Stimulated activated naive CD4-positive, alpha-beta T cell treated with Interleukin-2 at 50 U/mL for 16 hours (primary cell): ENCODE measurements around the gene DNAH2.

ENCODE experiments used
- DNase-seq: peaks from one replicate; lab custom pipeline; 2025; lab: John Stamatoyannopoulos, UW

DNAH2 gene, protein sequence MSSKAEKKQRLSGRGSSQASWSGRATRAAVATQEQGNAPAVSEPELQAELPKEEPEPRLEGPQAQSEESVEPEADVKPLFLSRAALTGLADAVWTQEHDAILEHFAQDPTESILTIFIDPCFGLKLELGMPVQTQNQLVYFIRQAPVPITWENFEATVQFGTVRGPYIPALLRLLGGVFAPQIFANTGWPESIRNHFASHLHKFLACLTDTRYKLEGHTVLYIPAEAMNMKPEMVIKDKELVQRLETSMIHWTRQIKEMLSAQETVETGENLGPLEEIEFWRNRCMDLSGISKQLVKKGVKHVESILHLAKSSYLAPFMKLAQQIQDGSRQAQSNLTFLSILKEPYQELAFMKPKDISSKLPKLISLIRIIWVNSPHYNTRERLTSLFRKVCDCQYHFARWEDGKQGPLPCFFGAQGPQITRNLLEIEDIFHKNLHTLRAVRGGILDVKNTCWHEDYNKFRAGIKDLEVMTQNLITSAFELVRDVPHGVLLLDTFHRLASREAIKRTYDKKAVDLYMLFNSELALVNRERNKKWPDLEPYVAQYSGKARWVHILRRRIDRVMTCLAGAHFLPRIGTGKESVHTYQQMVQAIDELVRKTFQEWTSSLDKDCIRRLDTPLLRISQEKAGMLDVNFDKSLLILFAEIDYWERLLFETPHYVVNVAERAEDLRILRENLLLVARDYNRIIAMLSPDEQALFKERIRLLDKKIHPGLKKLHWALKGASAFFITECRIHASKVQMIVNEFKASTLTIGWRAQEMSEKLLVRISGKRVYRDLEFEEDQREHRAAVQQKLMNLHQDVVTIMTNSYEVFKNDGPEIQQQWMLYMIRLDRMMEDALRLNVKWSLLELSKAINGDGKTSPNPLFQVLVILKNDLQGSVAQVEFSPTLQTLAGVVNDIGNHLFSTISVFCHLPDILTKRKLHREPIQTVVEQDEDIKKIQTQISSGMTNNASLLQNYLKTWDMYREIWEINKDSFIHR (N-terminal part only)

DNA sequence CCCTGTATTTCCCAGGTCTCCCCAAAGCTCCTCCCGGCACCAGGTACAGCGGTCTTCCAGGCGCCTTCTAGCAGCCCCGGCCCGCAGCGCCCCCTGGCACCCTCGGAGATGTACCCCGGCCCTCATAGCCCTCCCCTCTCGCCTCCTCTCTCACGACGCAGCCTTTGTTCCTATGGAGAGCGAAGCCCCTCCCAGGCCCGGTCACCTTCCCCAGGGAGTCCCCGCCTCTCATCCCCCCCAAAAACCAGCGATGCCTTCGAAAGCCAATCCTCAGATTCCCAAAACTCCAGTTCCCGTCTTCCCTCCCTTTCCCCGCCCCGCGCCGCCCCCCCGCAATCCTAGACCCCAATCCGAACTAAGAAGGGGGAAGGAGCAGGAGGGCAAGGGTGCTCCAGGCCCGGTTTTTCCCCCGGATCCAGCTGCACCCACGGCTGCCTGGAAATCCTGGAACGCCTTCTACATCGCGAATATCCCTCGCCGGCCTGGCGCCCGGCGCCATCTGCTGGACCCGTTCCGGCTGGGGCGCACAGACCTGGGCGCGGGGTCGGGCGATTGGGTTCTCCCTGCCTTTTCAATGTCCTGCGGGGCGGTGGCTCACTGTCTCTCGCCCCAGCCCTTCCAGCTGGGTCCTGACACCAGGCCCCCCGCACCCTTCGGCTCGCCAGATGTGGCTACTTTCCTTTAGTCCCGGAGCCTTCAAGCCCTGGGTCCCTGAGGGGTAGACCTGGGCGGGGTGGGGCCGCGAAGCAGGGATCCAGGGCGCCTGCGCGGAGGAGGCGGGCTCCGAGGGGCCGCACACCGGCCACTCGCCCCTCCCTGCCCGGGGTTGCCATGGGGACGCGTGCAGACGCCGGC is at the start of gene DNAH2:
Gene DNAH2 (plus strand): TSS at position 844 of the 855 bp plus-strand sequence. CDS start 1,991 bp downstream, outside the sequence.
- DNase-seq, result peak; percentile 24

DNA sequence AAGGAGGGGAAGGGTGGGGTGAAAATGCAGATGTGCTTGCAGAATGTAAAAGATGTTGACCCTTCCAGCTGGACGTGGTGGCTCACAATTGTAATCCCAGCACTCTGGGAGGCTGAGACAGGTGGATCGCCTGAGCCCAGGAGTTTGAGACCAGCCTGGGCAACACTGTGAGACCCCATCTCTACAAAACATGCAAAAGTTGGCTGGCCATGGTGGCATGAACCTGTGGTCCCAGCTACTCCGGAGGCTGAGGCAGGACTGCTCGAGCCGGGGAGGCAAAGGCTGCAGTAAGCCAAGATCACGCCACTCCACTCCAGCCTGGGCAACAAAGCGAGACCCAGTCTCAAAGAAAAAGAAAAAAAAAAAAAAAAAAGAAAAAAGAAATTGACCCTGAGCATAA is 49.1 kb upstream of the DNAH2 start:
- no peak for DNase-seq

DNA sequence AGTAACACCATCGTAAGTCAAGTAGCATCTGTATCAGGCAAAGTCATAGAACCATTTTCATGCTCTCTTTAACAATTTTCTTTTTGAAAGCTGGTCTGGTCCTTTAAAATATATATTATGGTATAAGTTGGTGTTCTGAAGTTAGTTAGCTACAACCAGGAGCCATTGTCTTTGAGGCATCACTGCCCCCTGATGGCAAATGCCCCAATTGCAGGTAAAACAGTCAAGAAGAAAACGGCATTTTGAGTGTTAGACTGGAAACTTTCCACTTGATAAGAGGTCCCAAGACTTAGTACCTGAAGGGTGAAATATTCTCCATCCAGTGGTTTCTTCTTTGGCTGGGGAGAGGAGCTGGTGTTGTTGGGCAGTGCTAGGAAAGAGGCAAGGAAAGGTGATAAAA is 44.3 kb upstream of the DNAH2 start:
- peak; percentile 26 for DNase-seq

DNA sequence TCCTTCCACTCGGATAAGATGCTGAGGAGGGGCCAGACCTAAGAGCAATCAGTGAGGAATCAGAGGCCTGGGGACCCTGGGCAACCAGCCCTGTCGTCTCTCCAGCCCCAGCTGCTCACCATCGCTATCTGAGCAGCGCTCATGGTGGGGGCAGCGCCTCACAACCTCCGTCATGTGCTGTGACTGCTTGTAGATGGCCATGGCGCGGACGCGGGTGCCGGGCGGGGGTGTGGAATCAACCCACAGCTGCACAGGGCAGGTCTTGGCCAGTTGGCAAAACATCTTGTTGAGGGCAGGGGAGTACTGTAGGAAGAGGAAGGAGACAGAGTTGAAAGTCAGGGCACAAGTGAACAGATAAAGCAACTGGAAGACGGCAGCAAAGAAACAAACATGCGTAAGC is 42.6 kb upstream of the DNAH2 start:
- no peak for DNase-seq

DNA sequence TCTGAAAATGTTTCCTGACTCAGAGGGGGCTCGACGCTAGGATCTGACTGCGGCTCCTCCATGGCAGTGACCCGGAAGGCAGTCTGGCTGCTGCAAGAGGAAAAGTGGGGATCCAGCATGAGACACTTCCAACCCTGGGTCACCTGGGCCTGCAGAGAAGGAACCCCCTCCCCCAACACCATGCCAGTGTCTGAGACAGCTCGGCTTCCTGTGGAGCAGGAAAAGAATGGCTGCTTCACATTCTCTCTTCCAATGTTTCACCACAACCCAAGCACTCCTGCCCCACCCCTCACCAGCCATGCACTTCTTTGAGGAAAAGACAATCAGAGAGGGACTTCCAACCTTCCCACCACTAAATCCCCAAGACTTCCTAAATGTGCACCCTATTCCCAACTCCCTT is 41.0 kb upstream of the DNAH2 start:
- DNase-seq, result no peak

DNA sequence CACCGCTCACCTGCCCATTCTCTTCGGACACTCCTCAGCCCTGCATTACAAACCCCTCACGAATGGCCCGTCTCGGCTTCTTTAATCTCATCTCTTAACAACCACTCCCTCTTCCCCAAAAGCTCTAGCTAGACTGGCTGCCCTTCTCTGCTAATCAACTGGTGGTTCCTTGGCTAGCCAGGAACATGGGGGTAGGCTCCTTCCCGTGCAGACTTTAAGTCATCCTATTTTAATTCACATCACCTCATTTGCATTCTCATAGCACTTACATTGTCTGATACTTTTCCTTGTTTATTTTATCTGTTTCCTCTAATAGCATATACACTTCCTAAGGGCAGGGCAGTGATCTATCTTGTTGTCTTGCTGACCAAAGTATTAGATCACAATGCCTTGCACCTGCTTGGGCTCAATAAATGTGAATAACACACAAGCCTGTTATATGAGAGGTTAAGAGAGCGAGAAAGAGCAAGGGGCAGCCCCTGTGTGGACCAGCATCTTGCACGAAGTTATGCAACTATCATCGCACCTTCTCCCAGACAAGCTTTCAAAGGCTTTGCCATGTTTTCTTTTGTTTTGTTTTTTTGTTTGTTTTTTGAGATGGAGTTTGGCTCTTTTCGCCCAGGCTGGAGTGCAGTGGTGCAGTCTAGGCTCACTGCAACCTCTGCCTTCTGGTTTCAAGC is 40.0 kb upstream of the DNAH2 start:
- DNase-seq, result no peak

DNA sequence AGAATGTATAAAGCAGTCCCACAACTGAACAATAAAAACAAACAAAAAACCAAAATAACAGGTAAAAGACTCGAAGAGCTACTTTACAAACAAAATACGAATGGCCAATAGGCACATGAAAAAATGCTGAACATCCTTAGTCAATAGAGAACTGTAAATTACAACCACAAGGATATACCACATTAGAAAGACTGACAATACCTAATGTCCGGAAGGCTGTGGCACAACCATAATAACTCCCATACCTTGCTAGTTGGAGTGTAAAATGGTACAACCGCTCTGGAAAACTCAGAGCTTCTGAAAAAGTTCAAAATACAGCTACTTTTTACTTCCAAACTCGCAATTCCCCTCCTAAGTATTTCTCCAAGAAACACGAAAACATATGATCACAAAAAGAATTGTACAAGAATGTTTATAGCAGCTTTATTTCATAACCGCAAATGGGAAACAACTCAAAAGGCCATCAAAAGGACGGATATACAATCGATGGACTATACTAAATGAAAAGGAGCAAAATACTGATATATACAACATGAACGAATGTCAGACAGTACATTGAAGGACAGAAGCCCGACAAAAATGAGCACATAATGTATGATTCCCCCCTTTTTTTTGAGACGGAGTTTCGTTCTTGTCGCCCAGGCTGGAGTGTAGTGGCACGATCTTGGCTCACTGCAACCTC is 32.6 kb upstream of the DNAH2 start:
- no peak for DNase-seq

DNA sequence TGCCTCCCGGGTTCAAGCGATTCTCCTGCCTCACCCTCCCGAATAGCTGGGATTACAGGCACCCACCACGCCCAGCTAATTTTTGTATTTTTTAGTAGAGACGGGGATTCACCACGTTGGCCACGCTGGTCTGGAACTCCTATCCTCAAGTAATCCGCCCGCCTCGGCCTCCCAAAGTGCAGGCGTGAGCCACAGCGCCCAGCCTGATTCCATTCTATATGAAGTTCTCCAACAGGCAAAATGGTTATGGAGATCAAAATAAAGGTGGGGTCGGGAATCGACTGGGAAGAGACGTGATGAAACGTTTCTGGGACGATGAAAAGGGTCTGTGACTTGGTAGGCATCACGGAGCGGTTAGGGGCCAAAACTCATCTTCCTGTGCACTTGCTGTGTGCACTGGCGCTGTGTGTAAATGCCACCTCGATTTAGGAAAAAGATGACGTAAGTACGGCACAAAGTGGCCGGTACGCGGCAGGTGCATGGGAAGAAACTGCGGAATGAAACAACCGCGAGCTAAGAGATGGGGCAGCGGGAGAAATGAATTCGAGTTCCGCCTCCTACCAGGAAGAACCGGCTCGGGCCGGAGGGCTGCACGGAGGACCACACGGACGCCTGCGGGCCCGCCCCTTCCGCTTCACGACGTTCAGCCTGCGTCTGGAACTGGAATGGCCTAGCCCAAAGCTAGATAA is 31.9 kb upstream of the DNAH2 start:
- DNase-seq, result peak; percentile 85

DNA sequence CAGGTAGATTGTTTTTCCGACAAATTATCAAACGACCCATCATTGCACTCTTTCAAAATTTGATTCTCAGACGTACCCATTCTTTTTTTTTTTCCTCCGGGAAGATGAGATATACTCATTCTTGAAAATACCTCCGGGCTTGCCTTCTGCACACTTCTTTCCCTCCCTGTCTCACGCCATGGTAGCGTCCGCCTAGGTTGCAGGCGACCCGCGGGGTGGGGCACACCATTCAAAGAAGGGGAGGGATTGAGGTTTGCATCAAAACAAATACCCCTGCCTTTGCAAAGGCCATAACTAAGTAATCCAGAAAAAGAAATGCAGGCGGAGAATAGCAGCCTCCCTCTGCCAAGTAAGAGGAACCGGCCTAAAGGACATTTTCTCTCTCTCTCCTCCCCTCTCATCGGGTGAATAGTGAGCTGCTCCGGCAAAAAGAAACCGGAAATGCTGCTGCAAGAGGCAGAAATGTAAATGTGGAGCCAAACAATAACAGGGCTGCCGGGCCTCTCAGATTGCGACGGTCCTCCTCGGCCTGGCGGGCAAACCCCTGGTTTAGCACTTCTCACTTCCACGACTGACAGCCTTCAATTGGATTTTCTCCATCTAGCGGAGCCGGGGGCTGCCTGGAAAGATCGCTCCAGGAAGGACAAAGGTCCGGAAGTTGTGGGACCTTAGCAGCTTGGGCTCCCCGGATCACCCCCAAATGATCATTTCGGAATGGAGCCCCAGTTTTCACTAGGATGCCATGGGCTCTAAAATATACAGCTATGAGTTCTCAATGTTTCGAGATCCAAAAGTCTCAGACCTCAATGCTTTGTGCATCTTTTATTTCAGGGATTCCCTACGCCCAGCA is 31.1 kb upstream of the DNAH2 start:
- peak; percentile 78 for DNase-seq

DNA sequence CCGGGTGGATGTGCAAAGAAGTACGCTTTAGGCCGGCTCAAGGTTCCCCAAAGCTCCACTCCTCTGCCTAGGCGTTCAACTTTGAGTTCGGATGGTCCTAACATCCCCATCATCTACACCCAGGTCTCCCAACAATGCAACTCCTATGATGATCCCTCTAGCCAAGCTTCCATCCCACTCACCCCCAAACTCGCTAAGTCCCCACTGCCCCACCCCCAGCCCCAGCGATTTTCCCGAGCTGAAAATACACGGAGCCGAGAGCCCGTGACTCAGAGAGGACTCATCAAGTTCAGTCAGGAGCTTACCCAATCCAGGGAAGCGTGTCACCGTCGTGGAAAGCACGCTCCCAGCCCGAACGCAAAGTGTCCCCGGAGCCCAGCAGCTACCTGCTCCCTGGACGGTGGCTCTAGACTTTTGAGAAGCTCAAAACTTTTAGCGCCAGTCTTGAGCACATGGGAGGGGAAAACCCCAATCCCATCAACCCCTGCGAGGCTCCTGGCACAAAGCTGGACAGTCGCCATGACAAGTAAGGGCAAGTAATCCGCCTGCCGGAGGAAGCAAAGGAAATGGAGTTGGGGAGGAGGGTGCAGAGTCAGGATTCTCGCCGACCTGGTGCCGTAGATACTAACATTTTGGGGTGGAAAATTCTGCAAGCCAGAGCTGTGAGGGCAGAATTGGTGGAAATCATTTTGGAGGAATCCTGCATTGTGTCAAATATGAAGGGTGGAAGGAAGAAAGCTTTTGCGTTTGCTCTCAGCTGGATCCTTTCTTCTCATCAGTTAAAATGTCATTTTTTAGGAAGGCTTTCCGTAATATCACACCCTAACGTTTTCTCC is 30.3 kb upstream of the DNAH2 start, which contains the start of gene TP53:
Gene TP53 (minus strand): TSS at position 419 of the 836 bp plus-strand sequence. CDS start 10,896 bp downstream, outside the sequence.
- peak; percentile 89 for DNase-seq

DNA sequence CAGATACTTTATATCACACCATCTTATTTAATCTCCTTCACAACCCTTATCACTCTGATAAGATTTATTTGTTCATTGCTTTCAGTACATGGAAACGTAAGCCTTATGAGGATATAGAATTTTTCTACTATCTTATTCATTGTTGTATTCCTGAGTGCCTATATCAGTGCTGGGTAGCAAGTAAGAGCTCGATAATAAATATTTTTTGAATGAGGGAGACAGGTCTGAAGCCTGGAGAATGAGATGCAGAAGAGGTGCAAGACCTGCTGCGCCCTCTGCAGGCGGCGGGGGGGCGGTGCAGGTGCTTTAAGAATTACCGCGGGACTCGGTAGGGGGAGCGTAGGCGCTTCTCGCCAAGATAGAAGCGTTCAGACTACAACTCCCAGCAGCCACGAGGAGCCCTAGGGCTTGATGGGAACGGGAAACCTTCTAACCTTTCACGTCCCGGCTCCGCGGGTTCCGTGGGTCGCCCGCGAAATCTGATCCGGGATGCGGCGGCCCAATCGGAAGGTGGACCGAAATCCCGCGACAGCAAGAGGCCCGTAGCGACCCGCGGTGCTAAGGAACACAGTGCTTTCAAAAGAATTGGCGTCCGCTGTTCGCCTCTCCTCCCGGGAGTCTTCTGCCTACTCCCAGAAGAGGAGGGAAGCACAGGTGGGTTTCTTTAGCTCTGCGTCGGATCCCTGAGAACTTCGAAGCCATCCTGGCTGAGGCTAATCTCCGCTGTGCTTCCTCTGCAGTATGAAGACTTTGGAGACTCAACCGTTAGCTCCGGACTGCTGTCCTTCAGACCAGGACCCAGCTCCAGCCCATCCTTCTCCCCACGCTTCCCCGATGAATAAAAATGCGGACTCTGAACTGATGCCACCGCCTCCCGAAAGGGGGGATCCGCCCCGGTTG is 29.4 kb upstream of the DNAH2 start, which contains the start of gene WRAP53:
Gene WRAP53 (plus strand): TSS at position 570 of the 900 bp plus-strand sequence. CDS start 172 bp downstream, at position 742.
- peak; percentile 94 for DNase-seq

DNA sequence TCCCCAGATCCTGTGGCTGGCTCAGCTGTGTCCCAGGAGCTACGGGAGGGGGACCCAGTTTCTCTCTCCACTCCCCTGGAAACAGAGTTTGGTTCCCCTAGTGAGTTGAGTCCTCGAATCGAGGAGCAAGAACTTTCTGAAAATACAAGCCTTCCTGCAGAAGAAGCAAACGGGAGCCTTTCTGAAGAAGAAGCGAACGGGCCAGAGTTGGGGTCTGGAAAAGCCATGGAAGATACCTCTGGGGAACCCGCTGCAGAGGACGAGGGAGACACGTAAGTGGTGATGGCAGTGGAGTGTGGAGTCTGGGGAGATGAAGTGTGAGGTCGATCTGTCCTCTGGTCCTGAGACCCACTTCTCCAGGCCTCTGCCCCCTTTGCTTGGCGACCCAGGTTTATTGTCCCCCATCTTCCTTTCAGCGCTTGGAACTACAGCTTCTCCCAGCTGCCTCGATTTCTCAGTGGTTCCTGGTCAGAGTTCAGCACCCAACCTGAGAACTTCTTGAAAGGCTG is 28.7 kb upstream of the DNAH2 start:
- DNase-seq, result no peak

DNA sequence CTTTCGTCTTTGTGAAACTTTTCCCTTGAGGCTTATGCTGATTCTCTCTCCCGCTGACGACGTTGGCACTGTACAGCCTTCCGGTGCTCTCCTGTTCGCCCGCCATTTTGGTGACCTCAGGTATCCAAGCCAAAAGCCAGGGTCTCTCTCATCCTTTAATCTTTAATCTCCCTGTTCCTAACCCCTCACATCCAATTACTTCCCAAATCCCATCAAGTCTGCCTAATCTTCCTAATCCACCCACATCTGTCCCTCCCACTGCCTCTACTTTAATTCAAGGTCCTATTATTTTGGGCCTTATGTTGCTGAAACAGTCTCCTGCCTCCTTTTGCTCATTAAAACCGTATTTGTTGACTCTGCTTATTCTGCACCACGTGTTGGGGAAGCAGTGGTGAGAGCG is 22.0 kb upstream of the DNAH2 start:
- no peak for DNase-seq

DNA sequence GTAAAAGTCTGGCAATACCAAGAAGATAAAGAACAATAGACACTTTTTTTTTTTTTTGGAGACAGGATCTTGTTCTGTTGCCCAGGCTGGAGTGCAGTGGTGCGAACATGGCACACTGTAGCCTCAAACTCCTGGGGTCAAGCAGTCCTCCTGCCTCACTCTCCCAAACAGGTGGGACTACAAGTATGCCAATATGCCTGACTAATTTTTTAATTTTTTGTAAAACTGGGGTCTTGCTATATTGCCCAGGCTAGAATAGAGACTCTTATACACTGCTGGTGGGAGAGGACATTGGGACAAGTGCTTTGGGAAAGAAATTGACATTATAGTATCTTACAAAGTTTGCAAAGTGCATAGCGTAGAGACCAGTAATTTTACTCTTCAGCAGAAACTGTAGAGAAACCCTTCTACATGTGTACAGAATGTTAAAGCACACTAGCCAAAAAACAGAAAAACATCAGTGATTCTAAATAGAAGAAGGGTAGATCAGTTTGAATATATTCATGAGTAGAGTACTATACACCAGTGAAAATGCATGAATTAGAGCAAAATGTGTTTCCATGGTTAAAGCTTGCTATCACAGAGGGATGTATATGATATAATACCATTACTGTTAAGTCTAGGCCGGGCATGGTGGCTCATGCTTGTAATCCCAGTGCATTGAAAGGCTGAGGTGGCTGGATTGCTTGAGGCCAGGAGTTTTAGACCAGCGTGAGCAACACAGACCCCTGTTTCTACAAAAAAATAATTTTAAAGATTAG is 19.5 kb upstream of the DNAH2 start:
- no peak for DNase-seq

DNA sequence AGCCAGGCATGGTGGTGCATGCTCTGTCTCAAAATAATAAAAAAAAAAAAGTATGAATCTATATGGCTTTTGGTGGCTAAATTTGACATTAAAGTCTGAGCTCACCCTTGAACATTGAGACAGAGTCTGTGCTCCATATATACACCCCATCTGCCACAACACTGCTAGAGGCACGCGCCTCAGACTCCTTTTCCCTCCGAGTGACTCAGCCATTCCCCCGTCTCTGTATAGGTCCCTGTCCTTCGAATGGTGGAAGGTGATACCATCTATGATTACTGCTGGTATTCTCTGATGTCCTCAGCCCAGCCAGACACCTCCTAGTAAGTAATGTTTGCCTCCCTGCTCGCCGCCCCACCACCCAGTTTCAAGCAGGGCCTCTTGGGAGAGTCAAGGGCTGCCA is 17.0 kb upstream of the DNAH2 start:
- no peak for DNase-seq

DNA sequence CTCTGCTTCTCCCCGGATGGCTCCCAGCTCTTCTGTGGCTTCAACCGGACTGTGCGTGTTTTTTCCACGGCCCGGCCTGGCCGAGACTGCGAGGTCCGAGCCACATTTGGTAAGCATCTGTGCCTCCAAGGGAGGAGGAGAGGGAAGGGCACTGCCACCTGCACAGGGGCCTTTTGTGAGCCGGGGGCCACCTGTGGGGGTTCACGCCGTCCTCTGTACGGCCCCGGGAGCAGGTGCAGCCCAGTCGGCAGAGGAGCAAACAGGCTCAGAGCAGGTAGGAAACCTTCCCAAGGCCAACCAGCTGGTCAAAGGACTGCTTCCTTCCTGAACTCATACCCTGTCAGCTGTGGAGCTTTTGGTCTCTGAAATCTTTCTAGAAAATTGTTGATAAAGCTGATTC is 15.9 kb upstream of the DNAH2 start:
- no peak for DNase-seq
